Measurements from ENCODE around the gene USB1.

USB1 gene

GRCh38 chr16:58063377-58064076 is 62.3 kb downstream of the USB1 start:
- TF ChIP-seq CTCF (IDR thresholded peaks at IDR 0.05) = no peak

GRCh38 chr16:58070585-58070984 is 69.4 kb downstream of the USB1 start:
- no peak for TF ChIP-seq CTCF (IDR thresholded peaks at IDR 0.05)

All from LNCAP (cell line).